ENCODE results near the gene SNRPD1.
"Not testable (repeated sequence)": the region's sequence is repeated elsewhere in the genome, so short reads cannot be mapped to it uniquely, and the experiment has no call there.

Gene SNRPD1

DNA sequence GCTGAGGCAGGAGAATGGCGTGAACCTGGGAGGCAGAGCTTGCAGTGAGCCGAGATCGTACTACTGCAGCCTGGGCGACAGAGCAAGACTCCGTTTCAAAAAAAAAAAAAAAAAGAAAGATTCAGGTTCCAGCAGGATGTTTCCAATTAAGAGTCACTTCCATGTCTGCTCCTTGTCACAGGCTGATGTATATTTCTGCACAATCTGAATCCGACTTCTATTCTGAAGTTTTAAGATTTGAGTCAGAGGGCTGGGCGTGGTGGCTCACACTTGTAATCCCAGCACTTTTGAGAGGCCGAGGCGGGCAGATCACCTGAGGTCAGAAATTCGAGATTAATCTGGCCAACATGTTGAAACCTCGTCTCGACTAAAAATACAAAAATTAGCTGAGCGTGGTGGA, 24.7 kb downstream of the SNRPD1 start:
- H3K9me3 ChIP-seq (ENCODE audit: insufficient read depth, low read length, severe bottlenecking), result no peaks in the 10 kb centered on the region
- H3K79me2 ChIP-seq (ENCODE audit: insufficient read depth, low read length), result no peaks in the 10 kb centered on the region
- TF ChIP-seq EZH2 (IDR thresholded peaks at IDR 0.05; ENCODE audit: borderline replicate concordance, low read depth, low read length, severe bottlenecking), result no peak
- TF ChIP-seq, protein P1, sequence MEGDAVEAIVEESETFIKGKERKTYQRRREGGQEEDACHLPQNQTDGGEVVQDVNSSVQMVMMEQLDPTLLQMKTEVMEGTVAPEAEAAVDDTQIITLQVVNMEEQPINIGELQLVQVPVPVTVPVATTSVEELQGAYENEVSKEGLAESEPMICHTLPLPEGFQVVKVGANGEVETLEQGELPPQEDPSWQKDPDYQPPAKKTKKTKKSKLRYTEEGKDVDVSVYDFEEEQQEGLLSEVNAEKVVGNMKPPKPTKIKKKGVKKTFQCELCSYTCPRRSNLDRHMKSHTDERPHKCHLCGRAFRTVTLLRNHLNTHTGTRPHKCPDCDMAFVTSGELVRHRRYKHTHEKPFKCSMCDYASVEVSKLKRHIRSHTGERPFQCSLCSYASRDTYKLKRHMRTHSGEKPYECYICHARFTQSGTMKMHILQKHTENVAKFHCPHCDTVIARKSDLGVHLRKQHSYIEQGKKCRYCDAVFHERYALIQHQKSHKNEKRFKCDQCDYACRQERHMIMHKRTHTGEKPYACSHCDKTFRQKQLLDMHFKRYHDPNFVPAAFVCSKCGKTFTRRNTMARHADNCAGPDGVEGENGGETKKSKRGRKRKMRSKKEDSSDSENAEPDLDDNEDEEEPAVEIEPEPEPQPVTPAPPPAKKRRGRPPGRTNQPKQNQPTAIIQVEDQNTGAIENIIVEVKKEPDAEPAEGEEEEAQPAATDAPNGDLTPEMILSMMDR (IDR thresholded peaks at IDR 0.05; ENCODE audit: borderline replicate concordance, extremely low read depth, low read length, poor library complexity, severe bottlenecking), result no peak
- H3K4me3 ChIP-seq (ENCODE audit: low read depth in 1 of 2, low read length in 2 of 2), result no peak overlapping the region
- ATAC-seq (ENCODE audit: insufficient read depth, low read depth) (no peak), DNase-seq (no peak)
- H3K4me1 ChIP-seq (ENCODE audit: insufficient read depth, low read length), result no peaks in the 10 kb centered on the region
- H3K27me3 ChIP-seq (ENCODE audit: insufficient read depth, low read length, poor library complexity), result no peaks in the 10 kb centered on the region
- no peak overlapping the region for H3K4me2 ChIP-seq (ENCODE audit: insufficient read depth, low read length)
- H3K9ac ChIP-seq (ENCODE audit: low read depth, low read length), result no peak overlapping the region
- peaks cover 34% of the 10 kb centered on the region for H3K36me3 ChIP-seq (ENCODE audit: insufficient read depth, low read length)
- peaks cover 3% of the 10 kb centered on the region; the same call in 1 of the 2 replicates for H4K20me1 ChIP-seq (ENCODE audit: insufficient read depth, low read length)
- no peak overlapping the region for H3K27ac ChIP-seq (ENCODE audit: low read length)
- no peak overlapping the region for H2AFZ ChIP-seq (ENCODE audit: low read depth, low read length)

DNA sequence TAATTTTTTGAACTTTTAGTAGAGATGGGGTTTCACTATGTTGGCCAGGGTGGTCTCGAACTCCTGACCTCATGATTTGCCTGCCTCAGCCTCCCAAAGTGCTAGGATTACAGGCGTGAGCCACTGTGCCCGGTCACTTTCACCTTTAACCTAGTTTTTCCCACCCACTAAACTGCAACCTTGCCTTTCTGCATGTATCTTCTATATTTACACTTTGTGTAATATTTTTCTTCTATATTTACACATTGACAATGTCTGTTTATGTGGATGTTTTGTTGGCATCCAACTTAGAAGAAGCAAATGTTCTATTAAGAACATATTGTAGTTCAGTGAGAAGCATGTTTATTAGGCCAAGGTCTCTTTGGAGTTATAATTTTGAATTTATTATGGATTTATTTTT, 26.7 kb downstream of the SNRPD1 start:
- Histone ChIP-seq H2AFZ (ENCODE audit: low read depth, low read length) (no peak overlapping the region), H3K4me3 (ENCODE audit: low read depth in 1 of 2, low read length in 2 of 2) (no peak overlapping the region), H3K9ac (ENCODE audit: low read depth, low read length) (no peak overlapping the region), H3K4me2 (ENCODE audit: insufficient read depth, low read length) (no peak overlapping the region), H3K4me1 (ENCODE audit: insufficient read depth, low read length) (no peaks in the 10 kb centered on the region), H4K20me1 (ENCODE audit: insufficient read depth, low read length) (no peaks in the 10 kb centered on the region; the same call in 1 of the 2 replicates), H3K36me3 (ENCODE audit: insufficient read depth, low read length) (peaks cover 18% of the 10 kb centered on the region), H3K79me2 (ENCODE audit: insufficient read depth, low read length) (no peaks in the 10 kb centered on the region), H3K27me3 (ENCODE audit: insufficient read depth, low read length, poor library complexity) (no peaks in the 10 kb centered on the region), H3K27ac (ENCODE audit: low read length) (no peak overlapping the region), H3K9me3 (ENCODE audit: insufficient read depth, low read length, severe bottlenecking) (no peaks in the 10 kb centered on the region)
- TF ChIP-seq EZH2 (IDR thresholded peaks at IDR 0.05; ENCODE audit: borderline replicate concordance, low read depth, low read length, severe bottlenecking), result no peak
- TF ChIP-seq, protein P1 (IDR thresholded peaks at IDR 0.05; ENCODE audit: borderline replicate concordance, extremely low read depth, low read length, poor library complexity, severe bottlenecking), result no peak
- ATAC-seq (ENCODE audit: insufficient read depth, low read depth) (no peak), DNase-seq (no peak)

DNA sequence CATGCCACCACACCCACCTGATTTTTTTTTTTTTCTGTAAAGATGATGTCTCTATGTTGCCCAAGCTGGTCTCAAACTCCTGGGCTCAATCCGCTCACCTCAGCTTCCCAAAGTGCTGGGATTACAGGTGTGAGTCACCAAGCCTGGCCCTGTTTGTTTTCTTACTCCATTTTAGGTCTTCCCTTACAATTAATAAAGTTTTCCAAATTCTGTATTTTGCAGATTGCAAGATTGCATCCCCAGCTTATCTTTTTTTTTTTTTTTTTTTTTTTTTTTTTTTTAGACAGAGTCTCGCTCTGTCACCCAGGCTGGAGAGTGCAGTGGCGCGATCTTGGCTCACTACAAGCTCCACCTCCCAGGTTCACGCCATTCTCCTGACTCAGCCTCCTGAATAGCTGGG, 28.3 kb downstream of the SNRPD1 start:
- not testable (repeated sequence) for H3K36me3 ChIP-seq (ENCODE audit: insufficient read depth, low read length); ATAC-seq (ENCODE audit: insufficient read depth, low read depth); H4K20me1 ChIP-seq (ENCODE audit: insufficient read depth, low read length); H3K4me2 ChIP-seq (ENCODE audit: insufficient read depth, low read length); H3K27me3 ChIP-seq (ENCODE audit: insufficient read depth, low read length, poor library complexity); H3K4me3 ChIP-seq (ENCODE audit: low read depth in 1 of 2, low read length in 2 of 2); DNase-seq; H3K9ac ChIP-seq (ENCODE audit: low read depth, low read length); H2AFZ ChIP-seq (ENCODE audit: low read depth, low read length); H3K9me3 ChIP-seq (ENCODE audit: insufficient read depth, low read length, severe bottlenecking); H3K27ac ChIP-seq (ENCODE audit: low read length); H3K4me1 ChIP-seq (ENCODE audit: insufficient read depth, low read length); H3K79me2 ChIP-seq (ENCODE audit: insufficient read depth, low read length)

DNA sequence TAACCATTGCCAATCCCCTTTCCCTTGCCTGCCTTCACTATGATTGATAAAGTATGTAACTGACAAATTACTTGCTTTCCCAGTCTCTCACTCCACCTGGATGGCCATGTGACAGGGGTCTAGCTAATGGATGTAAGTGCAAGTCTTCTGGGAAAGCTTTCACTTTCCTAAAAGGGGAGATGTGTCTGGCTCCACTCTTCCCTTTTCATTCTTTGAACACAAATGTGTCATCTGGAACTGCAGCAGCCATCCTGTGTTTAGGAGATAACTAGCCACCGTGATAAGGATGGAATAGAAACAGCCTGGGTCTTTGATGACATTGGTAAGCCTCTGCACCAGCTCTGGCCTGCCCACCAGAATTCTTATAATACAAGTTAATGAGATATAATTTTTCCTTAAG, 38.2 kb downstream of the SNRPD1 start:
- no peak overlapping the region for H2AFZ ChIP-seq (ENCODE audit: low read depth, low read length)
- ATAC-seq (ENCODE audit: insufficient read depth, low read depth), result no peak
- H4K20me1 ChIP-seq (ENCODE audit: insufficient read depth, low read length), result no peaks in the 10 kb centered on the region
- H3K27ac ChIP-seq (ENCODE audit: low read length), result no peak overlapping the region
- peaks cover 31% of the 10 kb centered on the region for H3K36me3 ChIP-seq (ENCODE audit: insufficient read depth, low read length)
- H3K4me1 ChIP-seq (ENCODE audit: insufficient read depth, low read length), result no peaks in the 10 kb centered on the region
- no peaks in the 10 kb centered on the region for H3K79me2 ChIP-seq (ENCODE audit: insufficient read depth, low read length)
- H3K27me3 ChIP-seq (ENCODE audit: insufficient read depth, low read length, poor library complexity), result no peaks in the 10 kb centered on the region
- H3K4me3 ChIP-seq (ENCODE audit: low read depth in 1 of 2, low read length in 2 of 2), result no peak overlapping the region
- DNase-seq, result no peak
- no peak overlapping the region for H3K9ac ChIP-seq (ENCODE audit: low read depth, low read length)
- TF ChIP-seq, protein P1 (IDR thresholded peaks at IDR 0.05; ENCODE audit: borderline replicate concordance, extremely low read depth, low read length, poor library complexity, severe bottlenecking), result no peak
- no peak for TF ChIP-seq EZH2 (IDR thresholded peaks at IDR 0.05; ENCODE audit: borderline replicate concordance, low read depth, low read length, severe bottlenecking)
- H3K9me3 ChIP-seq (ENCODE audit: insufficient read depth, low read length, severe bottlenecking), result no peaks in the 10 kb centered on the region
- H3K4me2 ChIP-seq (ENCODE audit: insufficient read depth, low read length), result no peak overlapping the region
